A673 (cell line): ENCODE data around the gene SYNE1. TPM values are rescaled to one million over a fixed set of nuclear protein-coding genes. Genes with fewer than 3 reads are reported as not detected.

Experiments used
- BruUV-seq: library from RNA; stranded (reverse); fragments of 400-500 nt; replicated peaks from 2 replicates; lab custom pipeline; 2021; lab: Mats Ljungman, UMichigan
- CTCF ChIA-PET: fragments of 300-600 bp; sonication (Branson Sonifier 250); formaldehyde crosslinking; loops from one replicate; lab custom pipeline; 2022; ENCODE audit warnings: antibody characterized with exemption; lab: Charles Lee
- POLR2A ChIA-PET: fragments of 300-600 bp; sonication (Branson Sonifier 250); formaldehyde crosslinking; loops from one replicate; lab custom pipeline; 2022; ENCODE audit warnings: antibody characterized with exemption; ENCODE audit not compliant: low non-redundant PET; lab: Charles Lee
- DNase-seq: peaks from one replicate; pipeline ENCODE4 v3.0.0-alpha.2; 2015; ENCODE audit warnings: low spot score
- H3K27ac ChIP-seq: fragments of 200-600 bp; sonication (generic); 2 replicates; pipeline ENCODE4 v1.5.1; 2016; ENCODE audit warnings: mixed run types, low read depth, mild to moderate bottlenecking, mixed read lengths, antibody characterized with exemption, low read length; ENCODE audit not compliant: poor library complexity, severe bottlenecking
- H3K27me3 ChIP-seq: fragments of 200-600 bp; sonication (generic); replicated peaks from 2 replicates; pipeline ENCODE4 v1.6.1; 2017; ENCODE audit warnings: mixed run types, low read depth, mild to moderate bottlenecking, mixed read lengths, antibody characterized with exemption, low read length; ENCODE audit not compliant: insufficient read depth, poor library complexity
- H3K36me3 ChIP-seq: fragments of 200-600 bp; sonication (generic); 2 replicates; pipeline ENCODE4 v1.6.1; 2016; ENCODE audit warnings: mixed run types, mild to moderate bottlenecking, mixed read lengths, antibody characterized with exemption, low read length; ENCODE audit not compliant: insufficient read depth, poor library complexity, severe bottlenecking
- H3K4me1 ChIP-seq: fragments of 200-600 bp; sonication (generic); 2 replicates; pipeline ENCODE4 v1.6.1; 2017; ENCODE audit warnings: mixed run types, mild to moderate bottlenecking, mixed read lengths, antibody characterized with exemption, low read length; ENCODE audit not compliant: insufficient read depth, poor library complexity, severe bottlenecking
- H3K4me3 ChIP-seq: fragments of 200-600 bp; sonication (generic); 2 replicates; pipeline ENCODE4 v1.5.1; 2016; ENCODE audit warnings: low read depth, mixed run types, mild to moderate bottlenecking, mixed read lengths, low read length; ENCODE audit not compliant: poor library complexity, severe bottlenecking
- H3K9me3 ChIP-seq: fragments of 200-600 bp; sonication (generic); 2 replicates; pipeline ENCODE4 v1.6.1; 2016; ENCODE audit warnings: mixed run types, low read depth, mild to moderate bottlenecking, mixed read lengths, antibody characterized with exemption, low read length; ENCODE audit not compliant: poor library complexity, severe bottlenecking
- EZH2 ChIP-seq: fragments of 200-600 bp; sonication (generic); IDR thresholded peaks from 2 replicates; pipeline ENCODE4 v1.6.1; 2017; ENCODE audit warnings: borderline replicate concordance, low read depth, mild to moderate bottlenecking, mixed read lengths, antibody characterized with exemption, low read length; ENCODE audit not compliant: poor library complexity, severe bottlenecking
- intact Hi-C: fragments of 100-400 bp; cut with micrococcal nuclease; formaldehyde crosslinking; loops from one replicate; pipeline ENCODE4 v1.10.0; 2022; ENCODE audit not compliant: unreplicated experiment
- total RNA-seq: library from RNA; stranded (reverse); gene quantifications from 2 replicates; pipeline ENCODE4 v1.2.3, GENCODE V29; 2021
- TF ChIP-seq, protein P1 (sequence below): fragments of 300-800, 200-600 bp; sonication (generic); conservative IDR thresholded peaks from 2 replicates; pipeline ENCODE4 v1.5.1; 2017; ENCODE audit warnings: low read depth, mild to moderate bottlenecking, antibody characterized with exemption, low read length, moderate library complexity, mixed read lengths

SYNE1 gene
- total RNA-seq, 1 experiment from 2014 or later: 12.1 TPM

DNA sequence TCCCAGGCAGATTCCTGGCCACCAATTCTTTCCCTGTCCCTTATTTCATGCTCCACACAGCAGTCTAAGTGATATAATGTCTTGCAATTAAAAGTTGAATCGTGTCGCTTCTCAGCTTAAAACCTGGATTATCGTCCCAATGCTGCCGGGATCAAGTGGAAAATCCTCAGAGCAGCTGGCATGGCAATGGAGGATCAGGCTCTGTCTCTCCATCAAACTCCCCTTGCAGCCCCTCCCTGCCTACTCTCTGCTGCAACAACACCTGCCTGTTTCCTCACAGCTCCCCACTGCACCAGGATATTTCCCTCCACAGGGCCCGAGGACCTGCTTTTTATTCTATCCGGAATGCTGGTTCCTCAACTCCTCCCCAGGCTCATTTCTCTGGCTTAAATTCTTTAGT lies 277.1 kb downstream of the SYNE1 start:
- Histone ChIP-seq H3K9me3 (no peaks in the 10 kb centered on the region), H3K27ac (no peak overlapping the region), H3K4me1 (no peaks in the 10 kb centered on the region), H3K27me3 (no peaks in the 10 kb centered on the region), H3K4me3 (no peak overlapping the region), H3K36me3 (no peaks in the 10 kb centered on the region)
- no TSS peak for BruUV-seq
- POLR2A ChIA-PET: no interaction called here
- no peak for TF ChIP-seq EZH2
- TF ChIP-seq, protein P1, sequence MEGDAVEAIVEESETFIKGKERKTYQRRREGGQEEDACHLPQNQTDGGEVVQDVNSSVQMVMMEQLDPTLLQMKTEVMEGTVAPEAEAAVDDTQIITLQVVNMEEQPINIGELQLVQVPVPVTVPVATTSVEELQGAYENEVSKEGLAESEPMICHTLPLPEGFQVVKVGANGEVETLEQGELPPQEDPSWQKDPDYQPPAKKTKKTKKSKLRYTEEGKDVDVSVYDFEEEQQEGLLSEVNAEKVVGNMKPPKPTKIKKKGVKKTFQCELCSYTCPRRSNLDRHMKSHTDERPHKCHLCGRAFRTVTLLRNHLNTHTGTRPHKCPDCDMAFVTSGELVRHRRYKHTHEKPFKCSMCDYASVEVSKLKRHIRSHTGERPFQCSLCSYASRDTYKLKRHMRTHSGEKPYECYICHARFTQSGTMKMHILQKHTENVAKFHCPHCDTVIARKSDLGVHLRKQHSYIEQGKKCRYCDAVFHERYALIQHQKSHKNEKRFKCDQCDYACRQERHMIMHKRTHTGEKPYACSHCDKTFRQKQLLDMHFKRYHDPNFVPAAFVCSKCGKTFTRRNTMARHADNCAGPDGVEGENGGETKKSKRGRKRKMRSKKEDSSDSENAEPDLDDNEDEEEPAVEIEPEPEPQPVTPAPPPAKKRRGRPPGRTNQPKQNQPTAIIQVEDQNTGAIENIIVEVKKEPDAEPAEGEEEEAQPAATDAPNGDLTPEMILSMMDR: no peak
- DNase-seq: no peak
- CTCF ChIA-PET: no interaction called here
- intact Hi-C loops: no loop called here

GRCh38 chr6:152356662-152357061 lies 280.5 kb downstream of the SYNE1 start:
- Histone ChIP-seq H3K36me3 (no peaks in the 10 kb centered on the region), H3K27me3 (no peaks in the 10 kb centered on the region), H3K4me3 (no peak overlapping the region), H3K27ac (no peak overlapping the region), H3K4me1 (no peaks in the 10 kb centered on the region), H3K9me3 (no peaks in the 10 kb centered on the region)
- peak; percentile 52 for DNase-seq
- intact Hi-C loops: no loop called here
- CTCF ChIA-PET: interaction anchor here (0.6 kb wide), 1 partner anchor 910 kb away, joined by 5 read pairs; no protein-coding TSS in a partner anchor
- BruUV-seq: no TSS peak
- POLR2A ChIA-PET: no interaction called here
- TF ChIP-seq, protein P1: peak; percentile 56
- no peak for TF ChIP-seq EZH2

DNA sequence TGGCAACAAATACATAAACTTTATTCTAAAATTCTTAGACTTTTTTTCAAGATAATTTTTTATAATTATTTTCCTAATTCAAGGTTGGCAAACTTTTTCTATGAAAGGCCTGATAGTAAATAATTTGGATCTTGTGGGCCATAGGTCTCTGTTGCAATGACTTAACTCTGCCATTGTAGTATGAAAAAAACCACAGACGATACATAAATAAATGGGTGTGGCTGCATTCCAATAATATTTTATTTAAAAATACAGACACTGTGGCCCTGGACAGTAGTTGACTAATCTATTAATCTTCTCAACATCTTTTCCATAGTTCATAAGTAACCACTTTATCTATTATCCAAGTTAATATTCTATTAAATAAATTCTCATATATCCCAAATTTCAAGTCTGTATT lies 281.1 kb downstream of the SYNE1 start:
- no peak overlapping the region for H3K27ac ChIP-seq
- no peaks in the 10 kb centered on the region for H3K4me1 ChIP-seq
- H3K27me3 ChIP-seq: no peaks in the 10 kb centered on the region
- ChIA-PET POLR2A (no interaction called here), CTCF (no interaction called here)
- no peak for DNase-seq
- no peaks in the 10 kb centered on the region for H3K9me3 ChIP-seq
- intact Hi-C loops: no loop called here
- BruUV-seq: no TSS peak
- no peak for TF ChIP-seq EZH2
- TF ChIP-seq, protein P1: no peak
- H3K4me3 ChIP-seq: no peak overlapping the region
- no peaks in the 10 kb centered on the region for H3K36me3 ChIP-seq
